Breast epithelium (tissue), 4 donors: ENCODE data around the gene GLB1L2. TPM values are rescaled to one million over a fixed set of nuclear protein-coding genes. Genes with fewer than 3 reads are reported as not detected.

ENCODE experiments used
- DNase-seq, 2 donors: peaks; one replicate each; pipeline ENCODE4 v3.0.0-alpha.2; 2019; ENCODE audit warnings: low spot score in 2 of 2
- H3K27ac ChIP-seq, 2 donors: fragments of 200-600 bp; sonication (generic) in 1 of 2; one replicate each; pipeline ENCODE4 v1.5.1; 2016 to 2019; ENCODE audit warnings: mild to moderate bottlenecking in 1 of 2
- H3K27me3 ChIP-seq, 2 donors: fragments of 200-600 bp; sonication (generic) in 1 of 2; one replicate each; pipeline versions ENCODE4 v1.5.1 to v1.6.0; 2017 to 2019; ENCODE audit warnings: control low read depth in 1 of 2, mild to moderate bottlenecking in 1 of 2
- H3K36me3 ChIP-seq: fragments of 200-600 bp; one replicate; pipeline ENCODE4 v1.5.1; 2019
- H3K4me1 ChIP-seq, 2 donors: fragments of 200-600 bp; sonication (generic); one replicate each; pipeline ENCODE4 v1.5.1; 2016 to 2019; ENCODE audit warnings: control low read depth in 1 of 2
- H3K4me3 ChIP-seq, 3 donors: fragments of 200-600 bp; sonication (generic); 1 replicate in 2 of 3; 2 replicates in 1 of 3; pipeline ENCODE4 v1.5.1; 2016 to 2019; ENCODE audit warnings: mild to moderate bottlenecking in 3 of 3, moderate library complexity in 2 of 3
- H3K9me3 ChIP-seq, 2 donors: fragments of 200-600 bp; sonication (generic) in 1 of 2; one replicate each; pipeline ENCODE4 v1.5.1; 2016 to 2019; ENCODE audit warnings: control low read depth in 1 of 2
- CTCF ChIP-seq, 3 donors: fragments of 450-650 bp; IDR thresholded peaks; one replicate each; pipeline ENCODE4 v1.5.1; 2016 to 2017; ENCODE audit warnings: antibody characterized with exemption in 3 of 3, mild to moderate bottlenecking in 3 of 3, moderate library complexity in 3 of 3
- POLR2A ChIP-seq: fragments of 450-650 bp; IDR thresholded peaks from one replicate; pipeline ENCODE4 v1.6.1; 2016; ENCODE audit warnings: antibody characterized with exemption, mild to moderate bottlenecking, moderate library complexity
- POLR2AphosphoS5 ChIP-seq, 3 donors: sonication (generic); formaldehyde crosslinking; IDR thresholded peaks; one replicate each; pipeline ENCODE4 v1.6.1; 2017; ENCODE audit warnings: antibody characterized with exemption in 3 of 3
- intact Hi-C: fragments of 100-400 bp; cut with DNase I; formaldehyde crosslinking; loops from one replicate; pipeline ENCODE4 v1.15.1; 2023; ENCODE audit warnings: low total_unique reads
- total RNA-seq, 3 donors: library from RNA; depleted of rRNA; stranded (reverse); fragments of >200 nt; gene quantifications; one replicate each; pipeline ENCODE4 v1.1.0, GENCODE V29; 2016

Gene GLB1L2
- total RNA-seq, 3 donors from 2014 or later, result 3.4 to 11.5 (median 6.6) TPM

DNA sequence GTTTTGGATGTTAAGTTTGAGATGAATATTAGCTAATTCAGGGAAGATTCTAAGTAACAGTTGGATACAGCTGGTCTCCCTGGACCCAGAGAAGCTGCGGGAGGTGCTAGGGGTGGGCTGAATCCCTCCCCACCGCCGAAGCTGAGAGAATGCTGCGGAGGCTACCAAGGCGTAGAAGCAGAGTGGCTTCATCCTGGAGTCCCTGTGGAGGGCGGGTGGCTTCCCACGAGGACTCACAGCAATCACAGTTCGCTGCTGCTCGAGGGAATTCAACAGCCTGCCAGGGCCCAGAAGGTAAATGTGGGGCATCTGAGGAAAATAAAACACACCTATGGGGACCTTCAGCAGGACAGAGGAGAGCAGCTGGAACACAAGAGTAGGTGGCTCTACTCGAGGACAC is 91.3 kb downstream of the GLB1L2 start:
- no peak for DNase-seq
- Histone ChIP-seq H3K27ac (no peak overlapping the region), H3K36me3 (no peaks in the 10 kb centered on the region), H3K9me3 (no peaks in the 10 kb centered on the region), H3K4me3 (no peak overlapping the region), H3K27me3 (peaks cover 0 to 7% of the 10 kb centered on the region in 2 donors), H3K4me1 (no peaks in the 10 kb centered on the region)
- intact Hi-C loops, result no loop called here
- TF ChIP-seq POLR2AphosphoS5 (IDR thresholded peaks at IDR 0.05) (no peak), POLR2A (no peak), CTCF (IDR thresholded peaks at IDR 0.05) (no peak)

DNA sequence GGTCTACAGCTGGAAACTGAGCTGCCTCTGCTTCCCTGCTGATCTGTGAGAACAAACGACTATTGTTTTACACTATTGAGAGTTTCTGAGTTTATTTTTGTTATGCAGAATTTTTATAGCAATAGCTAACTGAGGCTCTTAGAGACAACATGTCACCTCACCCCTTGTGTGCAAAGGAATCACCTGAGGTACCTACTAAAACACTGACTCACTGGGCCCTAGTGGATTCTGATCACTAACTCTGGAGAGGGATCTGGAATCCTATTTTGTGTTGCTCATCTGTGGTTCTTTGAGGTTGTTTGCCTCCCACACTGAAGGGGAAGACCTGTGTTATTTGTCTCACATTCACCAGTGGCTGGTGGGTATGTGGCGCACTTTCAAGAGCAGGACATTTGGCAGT is 93.6 kb downstream of the GLB1L2 start:
- Histone ChIP-seq H3K27me3 (peaks cover 0 to 11% of the 10 kb centered on the region in 2 donors), H3K27ac (no peak overlapping the region), H3K4me3 (no peak overlapping the region), H3K36me3 (no peaks in the 10 kb centered on the region), H3K9me3 (no peaks in the 10 kb centered on the region), H3K4me1 (no peaks in the 10 kb centered on the region)
- TF ChIP-seq CTCF (IDR thresholded peaks at IDR 0.05) (no peak), POLR2A (no peak), POLR2AphosphoS5 (IDR thresholded peaks at IDR 0.05) (no peak)
- intact Hi-C loops, result no loop called here
- DNase-seq, result no peak

Other genes with a start within 250 kb of the GLB1L2 start
- gene NCAPD3, start 108.0 kb upstream of the GLB1L2 start, total RNA-seq, result 10 to 100 TPM; 12.0 to 16.5 (median 12.1) TPM
- gene VPS26B, start 107.3 kb upstream of the GLB1L2 start, total RNA-seq, result 10 to 100 TPM; 34.4 to 45.0 (median 40.1) TPM
- gene THYN1, start 78.6 kb upstream of the GLB1L2 start, total RNA-seq, result 10 to 100 TPM; 51.7 to 73.9 (median 58.7) TPM
- gene ACAD8, start 78.4 kb upstream of the GLB1L2 start, total RNA-seq, result 10 to 100 TPM; 20.5 to 46.2 (median 40.4) TPM
- 1 to 10 TPM in 2 of 3 donors, not detected in 1; 1.0 to 1.6 TPM for gene GLB1L3, start 55.6 kb upstream of the GLB1L2 start, total RNA-seq
- gene B3GAT1, start 80.3 kb downstream of the GLB1L2 start, total RNA-seq, result 1 to 10 TPM in 2 of 3 donors, under 1 TPM in 1; 0.16 to 2.9 (median 2.8) TPM